Stimulated activated CD8-positive, alpha-beta memory T cell treated with anti-CD3 and anti-CD28 coated beads, Interleukin-7, amount 100 ng/mL, for 48 hours (primary cell): ENCODE data around the gene KLRD1.
"Not testable (repeated sequence)": the region's sequence is repeated elsewhere in the genome, so short reads cannot be mapped to it uniquely, and the experiment has no call there.

Source experiments
- DNase-seq, 2 donors: peaks; one replicate each; pipeline ENCODE4 v3.0.0-alpha.2; 2020; ENCODE audit warnings: low read depth in 1 of 2; ENCODE audit errors: extremely low read depth in 1 of 2

The KLRD1 gene

GRCh38 chr12:10307630-10308029 is at the start of gene KLRD1:
KLRD1 (plus strand) TSS chr12:10307870; CDS start chr12:10308078, 208 bp downstream.
- DNase-seq, result no peak

GRCh38 chr12:10260927-10261326 is 46.7 kb upstream of the KLRD1 start:
- no peak for DNase-seq

- DNase-seq, result no peak
These were observed 39.6 kb upstream of the KLRD1 start for GRCh38 chr12:10268037-10268436.

DNA sequence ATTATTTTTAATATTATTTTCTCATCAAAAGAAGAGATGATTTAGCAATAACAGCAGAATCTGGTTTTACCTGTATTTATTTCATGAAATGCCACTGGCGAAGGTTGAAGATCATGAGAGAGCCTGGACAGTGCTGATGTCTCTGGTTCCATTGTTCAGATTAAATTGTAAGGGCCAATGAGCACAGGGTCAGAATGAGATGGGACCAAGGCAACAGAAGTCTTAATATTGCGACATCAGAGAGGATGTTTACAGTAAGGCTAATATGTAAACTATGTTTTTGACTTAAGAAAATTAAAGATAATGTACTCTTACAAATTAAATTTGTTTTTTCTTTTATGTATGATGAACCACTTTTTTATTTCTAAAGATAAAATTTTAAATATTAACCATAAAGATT is 35.2 kb upstream of the KLRD1 start:
- no peak for DNase-seq

DNA sequence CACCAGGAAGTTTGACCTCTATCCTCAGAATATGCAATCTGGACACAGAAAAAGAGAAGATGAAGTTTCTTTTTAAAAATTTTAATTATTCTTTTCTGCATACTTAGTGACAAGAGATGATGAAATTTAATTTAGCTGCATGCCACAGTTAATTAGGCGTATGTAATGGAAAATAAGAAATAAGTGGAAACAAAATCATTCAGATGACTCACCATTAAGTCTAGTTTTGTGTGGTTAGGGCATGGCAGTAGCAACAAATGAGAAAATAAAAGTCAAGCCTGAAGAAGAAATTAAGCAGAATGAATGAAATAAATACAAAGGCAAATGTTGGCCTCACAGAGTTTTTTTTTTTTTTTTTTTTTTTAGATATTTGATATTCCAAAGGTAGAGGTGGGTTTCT is 30.9 kb upstream of the KLRD1 start:
- DNase-seq, result no peak

GRCh38 chr12:10278104-10278503 is 29.6 kb upstream of the KLRD1 start:
- DNase-seq, result no peak

GRCh38 chr12:10279937-10280336 is 27.7 kb upstream of the KLRD1 start:
- no peak for DNase-seq

GRCh38 chr12:10283027-10283426 is 24.6 kb upstream of the KLRD1 start:
- DNase-seq, result no peak

GRCh38 chr12:10285919-10286318 is 21.8 kb upstream of the KLRD1 start:
- peak in 1 of 2 donors; percentile 44 for DNase-seq

DNA sequence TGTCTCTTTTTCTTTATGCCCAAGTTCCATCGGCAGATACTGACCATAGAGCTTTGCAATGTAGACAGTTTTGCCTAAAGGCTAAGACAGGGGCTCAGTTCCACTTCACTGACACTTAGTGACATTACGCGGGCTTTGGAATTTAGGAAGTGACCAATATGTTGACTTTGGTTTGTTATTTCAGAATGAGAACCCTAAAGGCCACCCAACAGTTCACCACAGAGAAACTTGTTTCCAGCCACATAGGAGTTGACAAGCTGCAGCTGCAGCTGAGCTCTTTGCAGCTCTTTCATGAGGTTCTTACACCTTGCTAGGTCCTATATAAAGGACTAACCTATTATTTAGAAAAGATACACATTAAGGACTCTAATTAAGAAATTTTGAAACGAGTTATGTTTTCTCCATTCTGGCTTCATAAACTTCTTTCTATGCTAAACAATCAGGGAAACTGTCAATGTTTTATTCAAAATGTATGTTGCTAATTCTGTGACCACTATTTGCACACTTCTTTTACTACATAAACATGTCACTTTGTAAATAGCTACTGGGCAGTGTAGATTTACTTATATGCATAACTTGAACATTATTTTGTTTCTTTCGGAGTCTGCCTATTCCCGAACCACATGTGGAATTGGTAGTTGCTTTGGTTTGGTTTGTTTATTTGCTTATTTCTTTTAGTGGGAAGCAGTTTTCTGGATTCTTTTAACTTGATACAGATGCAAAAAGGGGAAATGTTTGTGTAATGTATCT is 18.5 kb upstream of the KLRD1 start:
- DNase-seq, result no peak

DNA sequence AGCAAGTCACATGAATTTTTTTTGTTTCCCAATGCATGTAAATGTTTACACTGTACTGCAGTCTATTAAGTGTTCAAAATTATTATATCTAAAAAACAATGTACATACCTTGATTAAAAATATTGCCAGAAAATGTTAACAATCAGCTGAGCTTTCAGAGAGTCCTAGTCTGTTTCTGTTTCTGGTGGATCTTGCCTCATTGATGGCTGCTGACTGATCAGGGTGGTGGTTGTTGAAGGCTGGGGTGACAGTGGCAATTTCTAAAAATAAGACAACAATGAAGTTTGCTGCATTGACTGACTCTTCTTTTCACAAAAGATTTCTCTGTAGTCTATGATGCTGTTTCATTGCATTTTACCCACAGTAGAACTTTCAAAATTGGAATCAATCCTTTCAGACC is 16.6 kb upstream of the KLRD1 start:
- DNase-seq, result no peak

- DNase-seq, result no peak
These were observed 14.5 kb upstream of the KLRD1 start for GRCh38 chr12:10293151-10293550.

- no peak for DNase-seq
These were observed 14.0 kb upstream of the KLRD1 start for GRCh38 chr12:10293570-10294227.

GRCh38 chr12:10301103-10301502 is 6.6 kb upstream of the KLRD1 start:
- DNase-seq, result peak; percentile 53 to 60

GRCh38 chr12:10304161-10304574 is 3.5 kb upstream of the KLRD1 start:
- peak in 1 of 2 donors; percentile 45 for DNase-seq

- no peak for DNase-seq
These were observed 2.3 kb upstream of the KLRD1 start for GRCh38 chr12:10305411-10305810.

DNA sequence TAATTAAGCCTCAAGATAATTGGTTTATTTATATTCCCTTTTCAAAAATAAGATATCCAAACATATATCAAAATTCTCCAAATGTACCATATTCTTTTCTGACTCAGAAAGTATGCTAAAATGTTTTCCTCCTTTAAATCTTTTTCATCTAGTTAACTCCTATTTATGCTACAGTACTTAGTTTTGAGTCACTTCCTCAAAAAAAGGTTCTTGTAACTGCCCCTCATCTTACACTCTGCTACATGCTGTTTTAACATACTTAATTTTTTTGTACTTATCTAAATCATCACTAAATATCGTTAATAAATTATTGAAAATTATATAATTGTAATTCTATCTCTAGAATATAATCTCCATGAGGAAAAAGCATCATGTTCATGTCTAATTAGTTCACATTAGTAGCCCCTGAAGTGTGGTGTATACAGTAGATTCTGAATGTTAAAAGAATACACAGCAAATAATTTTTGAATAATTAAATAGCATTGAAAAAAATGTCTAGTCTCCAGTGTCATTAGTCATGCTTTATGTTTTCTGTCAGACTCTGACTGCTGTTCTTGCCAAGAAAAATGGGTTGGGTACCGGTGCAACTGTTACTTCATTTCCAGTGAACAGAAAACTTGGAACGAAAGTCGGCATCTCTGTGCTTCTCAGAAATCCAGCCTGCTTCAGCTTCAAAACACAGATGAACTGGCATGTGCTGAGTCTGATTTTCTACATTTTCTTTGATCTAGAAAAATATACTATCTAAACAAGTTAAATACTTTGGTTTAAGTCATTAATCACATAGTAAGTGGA is 3.5 kb downstream of the KLRD1 start:
- DNase-seq, result no peak

DNA sequence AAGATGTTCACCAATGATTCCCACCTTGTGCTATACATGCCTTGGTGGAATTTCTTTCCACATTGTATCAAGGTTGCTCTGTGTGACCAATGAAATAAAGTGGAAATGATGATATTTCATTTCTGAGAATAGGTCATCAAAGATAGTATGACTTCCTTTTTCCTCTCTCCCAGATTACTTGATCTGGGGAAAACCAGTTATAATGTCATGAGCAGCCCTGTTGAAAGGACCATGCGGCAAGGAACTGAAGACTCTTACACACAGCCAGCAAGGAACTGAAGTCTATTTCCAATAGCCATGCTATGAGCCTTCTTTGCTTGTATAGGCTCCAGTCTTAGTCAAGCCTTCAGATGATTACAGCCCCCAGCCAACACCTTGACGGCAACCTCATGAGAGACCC is 11.7 kb downstream of the KLRD1 start:
- DNase-seq, result no peak

GRCh38 chr12:10320643-10321042 is 13.0 kb downstream of the KLRD1 start:
- no peak for DNase-seq

GRCh38 chr12:10328691-10329090 is 21.0 kb downstream of the KLRD1 start:
- not testable (repeated sequence) for DNase-seq

DNA sequence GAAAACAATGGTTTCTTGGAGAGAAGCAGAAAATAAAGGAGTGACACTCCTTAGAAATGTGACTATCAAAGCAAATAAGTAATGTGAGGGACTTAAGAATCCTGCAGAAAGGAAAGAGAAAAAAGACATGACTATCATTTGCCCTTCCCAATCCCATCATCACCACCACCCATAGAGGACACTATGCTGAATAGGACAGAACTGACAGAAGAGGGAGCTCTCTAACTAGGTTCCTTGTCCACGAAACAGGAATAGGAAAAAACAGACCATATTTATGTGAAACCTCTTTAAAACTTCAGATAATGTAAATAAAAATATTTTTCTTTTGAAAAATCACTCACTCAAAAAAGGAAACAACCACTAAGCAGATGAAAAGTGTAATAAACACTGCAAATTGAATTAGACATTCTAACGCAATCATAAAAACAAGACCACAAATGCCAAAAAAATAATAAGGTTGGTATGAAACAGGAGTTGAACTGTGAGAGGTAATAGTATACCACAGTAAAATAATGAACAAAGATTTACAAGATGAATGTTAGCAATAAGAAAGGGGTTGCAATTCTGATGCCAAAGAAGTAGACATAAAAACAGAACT is 24.1 kb downstream of the KLRD1 start:
- no peak for DNase-seq
